Natural killer cell (primary cell): Measurements from ENCODE around the gene MAP2K3. TPM values are rescaled to one million over a fixed set of nuclear protein-coding genes. Genes with fewer than 3 reads are reported as not detected.

Experiments
- ATAC-seq, 3 donors: fragments of 150-1000 bp in 2 of 3; fragments of 200-7000 bp in 1 of 3; cut with Tn5 transposase; 1 replicate in 1 of 3; 2 replicates in 2 of 3; pipeline ENCODE4 v1.10.0; 2021; ENCODE audit warnings: mild to moderate bottlenecking in 2 of 3, moderate library complexity in 2 of 3
- DNase-seq, 2 donors: peaks; one replicate each; pipeline versions ENCODE4 v3.0.0 to v3.0.0-alpha.2; 2013 to 2021; ENCODE audit warnings: mixed read lengths in 1 of 2
- H3K27ac ChIP-seq: one replicate; pipeline ENCODE4 v1.5.1; 2013; ENCODE audit warnings: mild to moderate bottlenecking, low read length
- H3K27me3 ChIP-seq: one replicate; pipeline ENCODE4 v1.6.1; 2013; ENCODE audit warnings: low read length; ENCODE audit not compliant: control insufficient read depth, insufficient read depth
- H3K36me3 ChIP-seq: one replicate; pipeline ENCODE4 v1.6.1; 2013; ENCODE audit warnings: low read length; ENCODE audit not compliant: control insufficient read depth, insufficient read depth
- H3K4me1 ChIP-seq: one replicate; pipeline ENCODE4 v1.6.1; 2013; ENCODE audit warnings: low read length; ENCODE audit not compliant: control insufficient read depth, insufficient read depth
- H3K4me3 ChIP-seq: one replicate; pipeline ENCODE4 v1.5.1; 2013; ENCODE audit warnings: low read length
- H3K9me3 ChIP-seq: one replicate; pipeline ENCODE4 v1.6.1; 2013; ENCODE audit warnings: low read length; ENCODE audit not compliant: control insufficient read depth, insufficient read depth
- H3K27ac Mint-ChIP-seq, 2 donors: one replicate each; pipeline ENCODE4 v1.8.0; 2022; ENCODE audit warnings: mild to moderate bottlenecking in 2 of 2, mixed read lengths in 2 of 2, moderate library complexity in 1 of 2
- H3K27me3 Mint-ChIP-seq, 2 donors: one replicate each; pipeline ENCODE4 v1.8.0; 2022; ENCODE audit warnings: low read depth in 2 of 2, mixed read lengths in 2 of 2
- H3K36me3 Mint-ChIP-seq: one replicate; pipeline ENCODE4 v1.8.0; 2022; ENCODE audit warnings: mixed read lengths
- H3K4me1 Mint-ChIP-seq, 2 donors: one replicate each; pipeline ENCODE4 v1.8.0; 2022; ENCODE audit warnings: mixed read lengths in 2 of 2
- H3K4me3 Mint-ChIP-seq: one replicate; pipeline ENCODE4 v1.8.0; 2022; ENCODE audit warnings: mild to moderate bottlenecking, moderate library complexity, mixed read lengths
- H3K9me3 Mint-ChIP-seq, 2 donors: one replicate each; pipeline ENCODE4 v1.8.0; 2022; ENCODE audit warnings: mixed read lengths in 2 of 2
- WGBS: methylation state at CpG from one replicate; pipeline ENCODE4 v1.1.7; 2013; ENCODE audit warnings: missing lambda C conversion rate; ENCODE audit not compliant: insufficient coverage; 5-methylcytosine and 5-hydroxymethylcytosine counted together
- intact Hi-C: fragments of 100-400 bp; cut with micrococcal nuclease; formaldehyde crosslinking; loops from one replicate; pipeline ENCODE4 v1.14.2; 2022
- total RNA-seq, 4 donors: library from RNA; stranded (reverse); fragments of 120-200 nt in 1 of 4; gene quantifications; one replicate each; pipeline versions ENCODE4 v1.2.3 to v1.2.4, GENCODE V29; 2013 to 2022
- TF ChIP-seq, protein P1 (sequence below): fragments of 200-600 bp; IDR thresholded peaks from one replicate; pipeline ENCODE4 v1.8.0; 2022; ENCODE audit warnings: antibody characterized with exemption

Gene MAP2K3
- total RNA-seq, 3 donors from 2014 or later (not counting 1 experiment from before 2014, with no cell fraction given): 139 to 165 (median 162) TPM

DNA sequence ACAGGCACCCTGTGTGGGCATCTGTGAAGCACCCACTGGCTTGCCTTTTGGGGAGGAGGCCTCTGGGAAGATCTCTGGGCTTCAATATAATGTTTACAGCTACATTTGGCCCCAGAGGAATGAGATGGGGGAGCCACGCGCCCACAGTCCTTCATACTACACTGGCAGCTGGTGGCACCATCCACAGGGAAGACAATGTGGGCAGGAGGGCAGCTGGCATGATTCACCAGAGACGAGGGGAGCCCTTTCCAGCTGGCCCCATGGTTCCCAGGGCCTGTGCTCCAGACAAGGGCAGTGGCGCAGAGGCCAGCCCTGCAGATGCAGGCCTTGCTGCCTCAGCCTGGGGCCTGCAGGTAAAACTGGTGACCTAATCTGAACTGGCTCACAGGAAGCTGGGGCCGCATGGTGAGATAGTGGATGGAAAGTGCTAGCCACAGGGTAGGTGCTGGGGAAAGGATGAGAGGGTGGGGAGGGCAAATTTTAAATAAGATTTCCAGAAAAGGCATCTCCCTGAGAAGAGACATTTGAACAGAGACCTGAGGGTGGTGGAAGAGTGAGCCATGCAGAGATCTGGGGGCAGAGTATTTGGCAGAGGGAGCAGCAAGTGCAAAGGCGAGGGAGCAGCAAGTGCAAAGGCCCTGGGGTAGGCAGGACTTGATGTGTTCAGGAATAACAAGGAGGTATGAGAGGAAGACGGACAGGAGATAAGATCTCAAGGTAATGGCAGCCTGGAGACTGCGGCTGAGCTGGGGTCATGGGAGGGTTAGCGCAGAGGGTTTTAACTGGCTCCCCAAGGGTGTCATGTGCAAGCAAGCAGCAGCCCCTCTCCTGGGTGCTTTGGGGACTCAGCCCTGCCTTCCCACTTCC is 79.5 kb downstream of the MAP2K3 start:
- Histone ChIP-seq H3K9me3 (no peaks in the 10 kb centered on the region), H3K27me3 (no peaks in the 10 kb centered on the region), H3K4me1 (peaks cover 18% of the 10 kb centered on the region), H3K4me3 (no peak overlapping the region), H3K27ac (no peak overlapping the region), H3K36me3 (no peaks in the 10 kb centered on the region)
- Mint-ChIP-seq H3K27me3 (peaks cover 0 to 5% of the 10 kb centered on the region in 2 donors), H3K4me3 (no peak overlapping the region), H3K4me1 (peaks cover 7 to 8% of the 10 kb centered on the region in 2 donors), H3K36me3 (no peaks in the 10 kb centered on the region), H3K9me3 (no peaks in the 10 kb centered on the region), H3K27ac (no peak overlapping the region)
- intact Hi-C loops: no loop called here
- DNase-seq: no peak
- WGBS: 72% methylated on average over 9 of the region's 9 CpGs
- peak in 2 of 3 donors; percentile 78 to 84 for ATAC-seq
- TF ChIP-seq, protein P1, sequence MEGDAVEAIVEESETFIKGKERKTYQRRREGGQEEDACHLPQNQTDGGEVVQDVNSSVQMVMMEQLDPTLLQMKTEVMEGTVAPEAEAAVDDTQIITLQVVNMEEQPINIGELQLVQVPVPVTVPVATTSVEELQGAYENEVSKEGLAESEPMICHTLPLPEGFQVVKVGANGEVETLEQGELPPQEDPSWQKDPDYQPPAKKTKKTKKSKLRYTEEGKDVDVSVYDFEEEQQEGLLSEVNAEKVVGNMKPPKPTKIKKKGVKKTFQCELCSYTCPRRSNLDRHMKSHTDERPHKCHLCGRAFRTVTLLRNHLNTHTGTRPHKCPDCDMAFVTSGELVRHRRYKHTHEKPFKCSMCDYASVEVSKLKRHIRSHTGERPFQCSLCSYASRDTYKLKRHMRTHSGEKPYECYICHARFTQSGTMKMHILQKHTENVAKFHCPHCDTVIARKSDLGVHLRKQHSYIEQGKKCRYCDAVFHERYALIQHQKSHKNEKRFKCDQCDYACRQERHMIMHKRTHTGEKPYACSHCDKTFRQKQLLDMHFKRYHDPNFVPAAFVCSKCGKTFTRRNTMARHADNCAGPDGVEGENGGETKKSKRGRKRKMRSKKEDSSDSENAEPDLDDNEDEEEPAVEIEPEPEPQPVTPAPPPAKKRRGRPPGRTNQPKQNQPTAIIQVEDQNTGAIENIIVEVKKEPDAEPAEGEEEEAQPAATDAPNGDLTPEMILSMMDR: no peak

Other genes with a start within 250 kb of the MAP2K3 start
- 100 to 1,000 TPM; 121 to 155 (median 140) TPM for gene USP22, start 241.7 kb upstream of the MAP2K3 start, total RNA-seq
- 10 to 100 TPM; 10.3 to 13.4 (median 11.5) TPM for gene DHRS7B, start 157.7 kb upstream of the MAP2K3 start, total RNA-seq
- gene TMEM11, start 70.5 kb upstream of the MAP2K3 start, total RNA-seq: 10 to 100 TPM; 18.4 to 27.0 (median 18.6) TPM
- 10 to 100 TPM; 10.9 to 16.3 (median 14.1) TPM for gene NATD1, start 31.3 kb upstream of the MAP2K3 start, total RNA-seq
- gene KCNJ12, start 91.6 kb downstream of the MAP2K3 start, total RNA-seq: under 1 TPM in 1 of 3 donors, not detected in 2; 0.14 TPM